ENCODE measurements around the gene MICU1.

GRCh38 chr10:72455889-72456595 lies 169.8 kb downstream of the MICU1 start:
- no peak for TF ChIP-seq CTCF (conservative IDR thresholded peaks at IDR 0.05)
- no peak for TF ChIP-seq EZH2 (IDR thresholded peaks at IDR 0.05; ENCODE audit: low read depth)

All from PC-9 (cell line).